IPS-NIHi7 (cell line): ENCODE measurements around the gene NPDC1.

Experiments used
- DNase-seq: peaks from one replicate; pipeline ENCODE4 v3.0.0; 2012; ENCODE audit warnings: mixed read lengths; ENCODE audit errors: extremely low spot score

NPDC1 gene, protein sequence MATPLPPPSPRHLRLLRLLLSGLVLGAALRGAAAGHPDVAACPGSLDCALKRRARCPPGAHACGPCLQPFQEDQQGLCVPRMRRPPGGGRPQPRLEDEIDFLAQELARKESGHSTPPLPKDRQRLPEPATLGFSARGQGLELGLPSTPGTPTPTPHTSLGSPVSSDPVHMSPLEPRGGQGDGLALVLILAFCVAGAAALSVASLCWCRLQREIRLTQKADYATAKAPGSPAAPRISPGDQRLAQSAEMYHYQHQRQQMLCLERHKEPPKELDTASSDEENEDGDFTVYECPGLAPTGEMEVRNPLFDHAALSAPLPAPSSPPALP

DNA sequence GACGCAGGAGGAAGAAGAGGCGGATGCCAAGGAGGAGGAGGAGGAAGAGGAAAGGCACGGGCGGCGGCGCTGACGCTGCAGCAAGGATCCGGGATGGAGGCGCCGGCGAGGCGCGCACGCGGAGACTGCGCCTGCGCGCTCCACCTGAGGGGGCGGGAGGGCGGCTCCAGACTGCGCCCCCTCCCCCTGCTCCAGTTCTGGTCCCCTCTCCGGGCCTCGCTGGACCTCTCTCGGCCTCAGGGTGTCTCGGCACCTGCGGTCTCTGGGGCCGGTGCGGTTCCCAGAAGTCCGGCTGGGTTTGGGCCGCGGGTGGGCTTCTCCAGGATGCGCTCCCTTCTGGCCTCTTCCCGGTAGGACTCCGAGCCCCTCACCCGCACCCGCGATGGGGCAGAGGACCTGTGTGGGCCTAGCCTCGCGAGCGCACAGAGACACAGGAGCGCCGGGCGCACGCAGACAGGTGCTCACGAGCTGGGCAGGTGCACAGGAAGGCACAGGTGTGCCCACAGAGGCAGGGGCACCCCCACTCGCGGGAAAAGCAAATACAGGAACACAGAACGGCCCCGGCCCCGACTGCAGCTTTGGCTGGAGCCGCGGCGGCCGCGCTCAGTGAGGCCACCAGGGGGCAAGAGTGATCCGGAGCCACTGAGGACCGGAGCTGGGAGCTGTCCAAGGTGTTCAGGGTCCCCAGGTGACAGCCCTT, at the start of gene NPDC1:
NPDC1 (minus strand) TSS at position 90 of the 700 bp plus-strand sequence. CDS start 188 bp downstream, outside the sequence.
- peak; percentile 94 for DNase-seq

DNA sequence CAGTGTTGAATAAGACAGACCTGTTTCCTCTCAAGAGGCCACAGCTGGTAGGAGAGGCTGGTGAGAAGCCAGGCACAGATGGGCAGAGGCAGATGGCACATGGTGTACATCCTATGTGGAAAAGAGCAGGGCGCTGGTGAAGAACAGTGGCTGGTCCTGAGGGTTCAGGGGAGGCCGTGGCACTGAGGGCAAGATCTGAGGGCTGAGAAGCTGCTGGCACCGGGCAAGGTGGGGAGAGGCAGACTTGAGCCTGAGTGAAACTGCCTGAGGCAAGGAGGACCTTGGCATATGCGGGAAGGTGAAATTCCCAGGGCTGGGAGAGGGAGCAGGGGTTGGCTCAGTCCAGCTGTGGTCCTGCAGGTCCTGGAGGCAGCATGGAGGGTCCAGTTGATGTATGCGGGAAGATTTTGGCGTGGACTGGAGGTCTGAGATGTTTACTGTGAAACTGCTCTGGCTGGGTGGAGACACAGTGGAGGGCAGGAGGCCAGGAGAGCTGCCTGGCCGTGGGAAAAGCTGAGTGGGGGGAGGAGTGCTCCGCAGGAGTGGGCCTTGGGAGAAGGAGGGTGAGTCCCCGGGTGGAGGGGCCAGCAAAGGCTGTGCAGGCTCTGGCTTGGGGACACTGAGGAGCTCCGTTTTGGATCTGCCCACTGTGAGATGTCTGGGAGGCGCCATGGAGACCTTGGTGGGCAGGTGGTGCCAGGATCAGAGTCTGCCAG, 43.4 kb upstream of the NPDC1 start:
- no peak for DNase-seq

DNA sequence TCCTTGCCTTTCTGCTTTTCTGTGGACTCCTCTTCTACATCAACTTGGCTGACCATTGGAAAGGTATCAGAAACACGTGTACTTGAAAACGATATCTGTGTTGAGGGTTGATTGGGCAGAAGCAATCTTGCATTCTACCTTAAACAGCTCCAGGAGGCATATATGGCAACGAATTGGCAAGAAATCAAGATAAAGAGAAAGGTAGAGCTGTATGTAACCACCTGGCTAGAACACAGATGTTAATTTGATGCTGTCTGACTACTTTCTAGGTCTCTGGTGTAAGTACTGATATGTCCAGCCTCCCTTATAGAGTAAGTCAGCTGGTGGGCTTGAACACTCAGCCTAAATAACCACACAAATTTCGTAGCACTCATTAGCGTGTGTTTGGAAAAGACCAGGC, 42.1 kb upstream of the NPDC1 start:
- no peak for DNase-seq

DNA sequence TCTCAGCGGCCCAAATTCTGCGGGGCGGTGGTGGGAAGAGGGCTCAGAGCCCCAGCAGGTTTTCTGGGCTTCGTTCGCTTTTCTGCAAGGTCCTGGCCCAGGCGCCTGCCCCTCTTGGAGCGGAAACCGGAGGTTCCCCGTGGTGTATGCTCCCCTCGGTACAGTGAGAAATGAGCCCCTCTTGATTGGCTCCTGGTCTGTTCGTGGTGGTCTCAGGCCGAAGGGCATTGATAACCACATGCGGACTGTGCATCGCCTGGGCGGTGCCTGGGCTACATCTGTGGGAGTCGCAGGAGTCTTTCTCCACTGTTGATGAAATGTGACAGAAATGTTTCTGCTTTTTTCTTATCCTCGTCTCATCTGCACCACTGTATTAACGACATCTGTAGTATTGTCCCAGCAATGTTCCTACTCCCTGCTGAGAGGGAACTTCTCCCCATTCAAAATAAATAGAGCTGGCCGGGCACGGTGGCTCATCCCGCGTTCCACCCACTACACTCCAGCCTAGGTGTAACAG, 41.5 kb upstream of the NPDC1 start:
- no peak for DNase-seq

DNA sequence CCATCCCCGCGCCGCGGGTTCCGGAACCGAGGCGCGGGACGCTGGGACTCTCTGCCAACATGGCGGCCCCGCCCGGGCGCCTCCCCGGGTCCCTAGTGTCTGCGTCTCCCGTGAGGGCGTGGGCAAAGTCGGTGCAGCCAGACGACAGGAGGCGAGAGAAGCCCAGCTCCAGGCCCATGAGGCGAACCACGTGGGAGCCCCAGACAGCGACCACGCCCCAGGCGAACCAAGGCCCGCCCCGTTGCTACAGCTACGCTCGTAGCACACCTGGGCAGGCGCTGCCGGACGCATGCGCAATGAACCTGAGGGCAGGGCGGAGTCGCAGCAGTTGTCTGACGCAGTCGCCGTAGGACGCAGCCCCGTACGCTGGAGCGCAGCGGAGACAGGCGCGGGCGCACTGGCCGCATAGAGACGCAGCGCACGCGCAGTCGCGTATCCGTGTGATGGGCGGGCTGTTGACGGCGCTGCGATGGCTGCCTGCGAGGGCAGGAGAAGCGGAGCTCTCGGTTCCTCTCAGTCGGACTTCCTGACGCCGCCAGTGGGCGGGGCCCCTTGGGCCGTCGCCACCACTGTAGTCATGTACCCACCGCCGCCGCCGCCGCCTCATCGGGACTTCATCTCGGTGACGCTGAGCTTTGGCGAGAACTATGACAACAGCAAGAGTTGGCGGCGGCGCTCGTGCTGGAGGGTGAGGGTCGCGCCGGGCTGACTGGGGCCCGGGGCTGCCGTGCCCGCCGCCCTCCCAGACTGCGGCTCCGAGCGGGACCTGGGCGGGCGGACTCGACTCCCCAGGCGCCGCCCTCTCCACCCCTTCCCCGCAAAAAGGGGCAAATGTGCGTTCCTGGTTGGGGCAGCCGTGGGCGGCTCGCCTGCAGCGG, 40.8 kb upstream of the NPDC1 start, which contains the start of gene MAN1B1:
MAN1B1 (plus strand) TSS at position 455 of the 878 bp plus-strand sequence; CDS start at position 470, 15 bp downstream.
- peak; percentile 99 for DNase-seq

DNA sequence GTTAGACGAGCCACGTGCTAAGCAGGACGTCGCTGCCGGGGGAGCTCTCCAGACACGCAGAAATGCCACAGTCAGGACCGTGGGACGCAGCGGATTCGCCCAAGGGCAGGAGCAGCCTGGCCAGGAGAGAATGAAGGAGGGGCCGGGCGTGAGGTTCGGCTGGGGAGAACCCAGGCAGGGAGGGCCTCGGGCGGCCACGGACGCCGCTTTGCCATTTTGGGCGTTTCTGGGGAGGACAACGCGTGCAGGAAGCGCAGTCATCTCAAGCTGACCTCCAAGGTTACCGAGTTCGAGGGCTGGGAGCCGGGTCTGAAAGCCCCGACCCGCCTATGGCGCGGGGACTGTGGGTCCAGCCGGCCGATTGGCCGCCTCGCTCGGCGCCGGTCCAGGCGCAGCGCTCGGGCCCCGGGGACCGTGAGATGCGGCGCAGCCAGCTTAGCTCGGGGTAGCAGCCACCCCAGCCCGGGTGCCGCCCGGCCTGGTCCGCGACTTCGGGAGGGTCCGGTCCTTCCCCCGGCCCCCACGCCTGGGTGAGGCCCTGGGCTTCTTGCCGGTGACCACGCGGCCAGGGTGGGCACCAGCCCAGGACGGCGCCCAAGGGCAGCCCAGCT, 40.0 kb upstream of the NPDC1 start:
- DNase-seq = no peak

DNA sequence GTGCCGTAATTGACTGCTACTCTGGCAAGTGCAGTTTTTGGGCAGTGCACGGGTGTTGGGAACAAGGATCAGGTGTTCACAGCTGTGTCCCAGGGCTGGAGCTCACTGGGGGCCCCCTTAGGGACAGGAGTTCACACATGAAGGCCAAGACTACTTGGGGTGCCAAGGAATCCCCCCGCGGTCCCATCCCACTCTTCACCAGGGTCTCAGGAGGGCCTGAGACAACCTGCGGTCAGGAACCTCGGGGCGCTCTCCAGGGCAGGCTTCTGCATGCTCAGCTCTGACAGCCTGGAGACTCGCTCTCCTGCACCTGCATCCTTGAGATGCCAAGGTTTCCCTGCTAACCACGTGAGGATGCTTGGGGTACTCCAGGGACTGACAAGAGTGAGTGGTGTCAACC, 38.5 kb upstream of the NPDC1 start:
- no peak for DNase-seq

DNA sequence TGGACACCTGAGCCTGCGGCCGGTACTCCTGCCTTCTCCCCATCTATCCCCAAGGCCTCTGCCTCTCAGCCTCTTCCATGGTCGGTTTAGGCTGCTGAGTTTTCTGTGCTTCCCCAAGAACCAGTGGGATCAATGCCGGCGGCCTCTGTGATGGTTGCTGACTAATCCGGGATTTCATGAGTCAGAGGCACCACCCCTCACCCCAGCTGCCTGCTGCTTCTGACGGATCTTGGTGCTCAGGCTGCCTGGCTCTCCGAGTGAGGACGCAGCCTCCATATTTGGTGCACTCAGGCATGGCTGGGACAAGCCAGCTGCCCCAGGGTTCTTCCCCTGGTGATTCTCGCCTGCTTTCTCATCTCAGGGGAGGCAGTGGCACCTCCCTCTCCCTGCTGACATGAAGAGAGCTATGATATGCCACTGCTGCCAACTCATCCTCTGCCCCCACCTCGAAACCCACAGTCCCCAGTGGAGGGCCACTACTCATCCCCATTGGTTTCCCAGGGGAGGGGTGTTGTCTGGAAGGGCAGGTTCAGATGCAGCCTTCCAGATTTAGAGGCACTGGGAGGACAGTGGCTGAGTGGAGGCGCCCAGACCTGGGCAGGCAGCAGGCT, 37.5 kb upstream of the NPDC1 start:
- DNase-seq = no peak

DNA sequence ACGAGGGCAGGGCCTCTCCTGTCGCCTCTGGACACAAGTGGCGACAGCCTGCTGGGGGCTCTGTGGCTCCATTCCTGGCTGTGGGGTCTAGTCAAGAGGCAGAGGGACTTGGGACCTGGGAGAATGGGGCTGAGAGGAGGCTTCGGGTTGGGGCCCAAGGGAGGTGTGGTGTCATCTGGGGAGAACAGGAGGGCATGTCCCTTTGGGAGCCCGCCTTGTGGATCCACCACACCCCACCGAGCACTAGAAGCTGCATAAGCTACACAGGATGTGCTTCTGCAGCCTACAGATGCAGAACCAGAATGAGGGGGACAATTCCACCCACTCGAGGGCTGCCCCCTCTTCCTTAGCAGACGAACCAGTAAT, 36.9 kb upstream of the NPDC1 start:
- DNase-seq = no peak

DNA sequence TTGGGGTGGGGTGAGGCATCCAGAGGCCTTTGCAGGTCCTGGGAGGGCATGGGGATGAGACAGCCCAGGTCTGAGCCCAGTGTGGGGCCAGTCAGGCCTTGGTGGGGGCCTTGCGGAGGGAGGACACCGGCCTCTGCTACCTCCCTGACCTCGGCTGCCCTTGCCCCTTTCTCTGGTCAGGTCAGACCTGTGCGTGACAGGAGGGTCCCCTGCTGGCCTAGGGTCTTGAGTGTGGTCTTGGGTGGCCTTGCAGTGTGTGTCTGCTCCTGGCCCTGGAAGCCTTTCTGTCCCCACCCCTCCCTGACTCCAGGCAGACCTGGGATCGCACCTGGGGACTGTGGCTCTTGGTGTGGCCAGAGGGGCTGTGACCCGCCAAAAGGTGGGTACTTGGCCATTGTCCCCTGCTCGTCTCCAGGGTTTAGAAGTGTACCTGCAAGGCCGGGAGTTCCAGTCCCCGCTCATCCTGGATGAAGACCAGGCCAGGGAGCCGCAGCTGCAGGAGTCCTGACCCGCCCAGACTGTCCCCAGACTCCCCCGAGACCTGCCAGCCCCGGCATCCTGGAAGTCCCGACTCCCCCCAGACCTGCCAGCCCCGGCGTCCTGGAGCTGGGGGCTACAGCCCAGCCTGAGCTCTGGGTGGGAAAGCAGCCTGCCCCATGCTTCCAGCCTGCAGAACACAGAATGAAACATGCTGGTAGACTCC, 36.4 kb upstream of the NPDC1 start:
- no peak for DNase-seq

DNA sequence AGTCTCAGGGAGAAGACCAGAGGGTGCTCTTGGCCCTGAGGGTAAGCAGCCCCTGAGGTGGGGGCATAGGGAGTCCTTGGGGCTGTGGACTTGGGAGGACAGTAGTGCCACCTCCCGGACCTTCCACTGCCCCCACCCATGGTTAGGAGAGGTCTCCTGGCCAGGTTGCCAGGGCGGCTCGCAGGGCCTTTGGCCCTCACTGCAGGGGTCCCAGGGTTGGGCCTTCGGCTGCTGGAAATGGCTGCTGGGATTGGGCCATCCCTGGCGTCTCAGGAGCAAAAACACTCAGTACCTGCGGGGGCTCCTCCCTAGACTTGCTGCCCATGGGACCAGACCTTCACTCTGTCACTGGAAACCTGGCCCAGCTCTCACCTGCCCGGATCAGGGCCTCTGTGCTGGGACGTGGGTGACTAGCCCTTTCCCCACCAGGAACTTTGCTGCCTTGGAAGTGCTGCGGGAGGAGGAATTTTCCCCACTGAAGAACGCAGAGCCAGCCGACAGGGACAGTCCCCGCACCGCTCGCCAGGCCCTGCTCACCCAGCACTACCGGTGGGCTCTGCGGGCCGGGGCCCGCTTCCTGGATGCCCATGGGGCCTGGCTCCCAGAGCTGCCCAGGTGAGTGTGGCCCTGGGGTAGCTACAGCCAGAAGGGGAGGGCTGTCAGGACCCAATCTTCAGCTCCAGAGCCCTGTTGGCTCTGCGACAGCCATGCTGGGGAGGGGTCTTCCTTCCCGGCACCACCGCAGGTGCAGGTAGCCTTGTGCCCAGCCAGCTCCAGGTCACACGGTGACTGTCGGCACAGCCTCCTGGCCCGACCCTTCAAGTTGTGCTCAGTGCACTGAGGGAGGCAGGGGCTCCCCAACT, 34.5 kb upstream of the NPDC1 start:
- DNase-seq = no peak

DNA sequence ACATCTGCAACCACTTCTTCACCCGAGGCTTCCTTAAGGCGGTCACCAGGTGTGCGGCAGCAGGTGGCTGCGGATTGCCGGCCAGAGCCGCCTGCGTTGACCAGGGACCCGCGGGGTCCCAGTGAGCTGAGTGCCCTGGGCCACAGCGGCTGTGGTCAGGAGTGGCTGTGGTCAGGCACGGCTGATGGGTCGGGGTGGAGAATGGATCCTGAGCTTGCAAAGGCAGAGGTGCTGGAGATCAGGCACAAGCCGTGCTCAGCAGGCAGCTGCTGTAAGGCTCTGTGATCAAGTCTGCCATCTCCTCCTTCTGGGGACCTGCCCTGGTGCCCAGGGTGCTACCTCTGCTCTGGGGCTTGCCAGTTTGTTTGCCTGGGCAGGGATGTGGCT, 33.4 kb upstream of the NPDC1 start:
- no peak for DNase-seq

DNA sequence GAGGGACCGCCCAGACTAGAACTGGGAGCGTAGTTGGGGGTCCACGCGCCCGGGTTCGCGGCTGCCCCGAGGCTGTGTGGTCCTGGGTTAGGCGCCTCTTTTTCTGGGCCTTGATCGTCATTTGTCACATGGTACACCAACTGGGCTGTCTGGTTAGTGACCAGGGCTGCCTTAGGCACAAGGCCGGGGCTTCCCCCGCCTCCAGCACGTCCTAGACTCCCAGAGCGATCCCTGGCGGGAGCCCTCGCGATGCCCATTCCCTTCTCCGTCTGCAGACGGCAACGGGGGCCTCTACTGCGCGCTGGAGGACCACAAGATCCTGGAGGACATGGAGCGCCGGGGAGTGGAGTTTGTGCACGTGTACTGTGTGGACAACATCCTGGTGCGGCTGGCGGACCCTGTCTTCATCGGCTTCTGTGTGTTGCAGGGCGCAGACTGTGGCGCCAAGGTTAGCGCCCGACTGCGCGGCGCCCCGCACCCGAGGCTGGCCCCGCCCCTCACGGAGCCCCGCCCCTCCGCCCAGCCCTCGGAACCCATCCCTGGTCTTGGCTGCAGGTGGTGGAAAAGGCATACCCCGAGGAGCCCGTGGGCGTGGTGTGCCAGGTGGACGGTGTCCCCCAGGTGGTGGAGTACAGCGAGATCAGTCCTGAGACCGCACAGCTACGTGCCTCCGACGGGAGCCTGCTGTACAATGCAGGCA, 32.9 kb upstream of the NPDC1 start:
- peak; percentile 64 for DNase-seq

DNA sequence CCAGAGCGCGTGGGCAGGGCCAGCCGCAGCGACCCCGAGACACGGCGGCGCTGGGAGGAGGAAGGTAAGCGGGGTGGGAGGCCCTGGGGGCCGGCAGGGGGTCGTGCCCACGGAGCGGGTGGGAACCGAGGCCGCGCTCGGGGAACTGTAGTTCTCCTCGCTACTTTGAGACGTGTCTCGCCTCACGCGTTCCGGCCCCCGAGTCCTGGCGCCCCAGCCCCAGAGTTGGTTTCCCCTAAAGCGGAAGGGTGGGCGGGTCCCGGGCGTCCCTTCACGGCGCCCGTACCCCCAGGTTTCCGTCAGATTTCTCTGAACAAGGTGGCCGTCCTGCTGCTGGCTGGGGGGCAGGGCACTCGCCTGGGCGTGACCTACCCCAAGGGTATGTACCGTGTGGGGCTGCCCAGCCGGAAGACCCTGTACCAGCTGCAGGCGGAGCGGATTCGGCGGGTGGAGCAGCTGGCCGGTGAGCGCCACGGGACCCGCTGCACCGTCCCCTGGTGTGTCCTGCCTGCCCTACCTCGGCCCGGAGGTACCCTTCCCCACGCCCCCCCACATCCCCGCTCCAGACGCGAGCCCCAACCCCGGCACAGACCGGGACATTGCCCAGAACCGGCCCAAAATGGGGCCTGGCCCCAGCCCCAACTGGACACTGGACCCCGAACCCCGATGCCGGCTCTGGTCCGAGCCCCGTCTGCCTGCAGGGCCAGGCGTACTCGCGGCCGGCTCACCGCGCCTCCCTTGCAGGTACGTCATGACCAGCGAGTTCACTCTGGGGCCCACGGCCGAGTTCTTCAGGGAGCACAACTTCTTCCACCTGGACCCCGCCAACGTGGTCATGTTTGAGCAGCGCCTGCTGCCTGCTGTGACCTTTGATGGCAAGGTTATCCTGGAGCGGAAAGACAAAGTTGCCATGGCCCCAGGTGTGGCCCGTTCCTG, 32.0 kb upstream of the NPDC1 start:
- DNase-seq = no peak

DNA sequence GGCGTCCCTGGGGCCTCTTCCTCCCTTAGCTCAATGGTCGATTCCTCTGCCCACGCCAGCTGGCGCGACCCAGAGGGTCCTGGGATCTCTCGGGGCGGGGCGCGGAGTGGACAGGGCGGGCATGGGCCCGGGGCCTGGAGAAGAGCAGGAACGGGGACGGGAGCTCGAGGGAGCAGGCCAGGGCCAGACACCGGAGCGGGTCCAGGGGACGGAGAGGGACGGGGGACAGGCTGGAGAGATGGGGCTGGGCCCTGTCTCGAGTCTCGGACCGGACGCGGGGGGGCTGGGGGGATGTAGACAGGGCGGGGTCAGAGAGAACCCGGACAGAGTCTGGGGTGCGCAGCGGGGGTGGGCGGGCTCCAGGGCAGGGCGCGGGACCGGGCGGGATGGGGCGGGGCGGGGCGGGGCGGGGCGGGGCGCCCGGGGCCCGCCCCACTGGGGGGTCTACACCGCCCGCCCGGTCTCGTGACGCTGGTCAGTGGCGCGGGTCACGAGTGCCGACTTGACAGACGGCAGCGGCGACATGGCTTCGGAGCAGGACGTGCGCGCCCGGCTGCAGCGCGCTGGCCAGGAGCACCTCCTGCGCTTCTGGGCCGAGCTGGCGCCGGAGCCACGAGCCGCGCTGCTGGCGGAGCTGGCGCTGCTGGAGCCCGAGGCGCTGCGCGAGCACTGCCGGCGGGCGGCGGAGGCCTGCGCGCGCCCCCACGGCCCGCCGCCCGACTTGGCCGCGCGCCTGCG, 31.2 kb upstream of the NPDC1 start, which contains the start of gene UAP1L1:
UAP1L1 (plus strand) TSS at position 508 of the 738 bp plus-strand sequence; CDS start at position 524, 16 bp downstream.
- DNase-seq = peak; percentile 30

DNA sequence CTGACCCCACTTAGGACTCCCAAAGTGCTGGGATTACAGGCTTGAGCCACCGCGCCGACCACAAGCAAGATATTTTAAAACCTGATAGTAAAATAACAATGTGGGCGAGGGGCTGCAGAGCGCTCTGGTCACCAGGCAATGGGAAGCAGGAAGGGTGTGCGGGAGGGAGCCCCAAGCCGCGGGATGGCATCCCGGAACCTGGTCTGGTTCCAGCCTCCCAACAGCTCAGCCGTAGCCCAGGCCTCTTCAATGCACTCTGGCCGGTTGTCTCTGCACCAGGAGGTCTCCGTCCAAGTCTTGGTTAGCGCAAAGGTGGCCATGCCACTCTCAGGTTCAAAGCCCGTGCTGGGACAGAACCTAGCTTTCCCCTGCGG, 30.6 kb upstream of the NPDC1 start:
- DNase-seq = no peak
